NAMALWA (cell line): ENCODE results near the gene DNTT.
A peak's percentile ranks its signal among the peaks of the same experiment; 100 is the strongest.

Source experiments
- DNase-seq: peaks from one replicate; pipeline ENCODE4 v3.0.0-alpha.2; 2015; ENCODE audit warnings: low spot score

The DNTT gene

DNA sequence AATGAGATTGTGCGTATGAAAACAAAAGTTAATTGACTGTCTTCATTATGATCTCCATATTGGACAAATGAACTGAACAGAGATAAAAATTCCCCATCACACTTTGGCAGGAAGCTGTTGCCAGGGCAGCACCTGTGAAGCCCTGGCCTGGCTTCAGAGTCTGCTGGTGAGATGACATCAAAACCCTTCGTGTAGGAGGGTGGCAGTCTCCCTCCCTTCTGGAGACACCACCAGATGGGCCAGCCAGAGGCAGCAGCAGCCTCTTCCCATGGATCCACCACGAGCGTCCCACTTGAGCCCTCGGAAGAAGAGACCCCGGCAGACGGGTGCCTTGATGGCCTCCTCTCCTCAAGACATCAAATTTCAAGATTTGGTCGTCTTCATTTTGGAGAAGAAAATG lies at the start of gene DNTT:
TSS of gene DNTT (plus strand) at position 205 of the 400 bp plus-strand sequence. CDS start at position 269, 64 bp downstream.
- DNase-seq, result no peak

DNA sequence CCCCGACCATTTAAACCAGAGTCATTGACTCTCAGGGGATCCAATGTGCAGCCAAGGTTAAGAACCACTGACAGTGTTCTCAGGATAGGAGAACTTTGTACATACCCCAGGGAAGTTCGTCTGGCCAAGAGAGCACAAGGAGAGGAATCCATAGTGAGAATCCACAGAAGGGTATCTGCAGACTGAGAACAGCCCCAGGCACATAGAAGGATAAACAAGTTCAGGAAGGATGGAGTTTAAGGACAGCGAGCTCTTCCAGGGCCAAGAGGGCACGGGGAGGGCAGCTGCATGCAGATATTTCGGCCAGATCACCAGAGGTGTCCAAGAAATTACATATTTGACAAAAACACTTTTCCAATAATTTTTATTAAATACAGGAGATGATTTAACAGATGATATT lies 49.3 kb upstream of the DNTT start:
- DNase-seq, result no peak

DNA sequence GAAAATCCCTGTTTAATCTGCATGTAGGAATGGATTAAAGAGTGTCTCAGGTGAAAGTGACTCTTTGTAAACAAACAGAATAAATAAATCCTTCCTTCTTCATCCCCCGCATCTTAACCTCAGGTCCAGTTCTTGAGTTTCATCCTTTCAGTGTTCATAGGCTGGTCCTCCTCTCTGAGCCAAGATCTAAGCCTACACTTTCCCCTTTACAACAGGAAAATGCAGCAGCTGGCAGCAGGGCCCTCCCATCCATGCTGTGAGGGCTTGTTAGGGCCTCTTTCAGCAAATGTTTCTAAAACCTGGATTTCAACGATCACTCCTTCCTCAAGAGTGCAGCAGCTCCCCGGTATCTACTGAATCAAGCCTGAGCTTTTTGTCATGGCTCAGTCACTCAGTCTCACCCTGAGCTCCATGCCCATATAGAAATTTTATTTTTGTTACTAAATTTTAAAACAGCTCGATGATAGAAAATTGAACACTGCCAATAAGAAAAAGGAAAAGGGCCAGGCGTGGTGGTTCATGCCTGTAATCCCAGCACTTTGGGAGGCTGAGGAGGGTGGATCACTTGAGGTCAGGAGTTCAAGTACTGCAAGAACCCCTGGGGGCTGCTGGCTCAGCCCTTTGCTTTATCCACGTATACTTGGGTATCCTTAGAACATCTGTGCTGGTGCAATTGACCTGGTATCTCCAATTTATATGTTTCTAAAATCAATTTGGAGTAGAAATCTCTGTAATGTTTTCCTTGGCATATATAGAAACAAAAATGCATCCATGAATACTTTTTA lies 48.5 kb upstream of the DNTT start:
- no peak for DNase-seq

DNA sequence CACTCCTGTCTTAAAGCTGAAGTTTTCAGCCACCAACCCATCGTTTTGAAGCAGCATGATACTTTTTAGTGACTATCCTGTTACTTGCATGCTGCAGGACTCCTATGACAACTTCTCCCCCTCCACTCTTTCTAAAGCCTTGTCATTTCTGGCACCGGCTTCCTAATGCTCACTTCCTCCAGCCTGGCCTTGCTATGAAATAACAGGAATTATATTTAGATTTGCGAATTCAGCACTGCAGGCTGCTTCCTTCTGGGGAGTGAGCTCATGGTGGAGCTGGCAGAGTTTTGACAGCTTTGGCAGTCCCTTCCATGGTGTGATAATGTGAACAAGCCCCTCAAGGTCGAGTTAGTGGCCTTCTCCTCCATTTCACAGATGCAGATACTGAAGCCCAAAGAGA lies 46.3 kb upstream of the DNTT start:
- DNase-seq, result no peak

DNA sequence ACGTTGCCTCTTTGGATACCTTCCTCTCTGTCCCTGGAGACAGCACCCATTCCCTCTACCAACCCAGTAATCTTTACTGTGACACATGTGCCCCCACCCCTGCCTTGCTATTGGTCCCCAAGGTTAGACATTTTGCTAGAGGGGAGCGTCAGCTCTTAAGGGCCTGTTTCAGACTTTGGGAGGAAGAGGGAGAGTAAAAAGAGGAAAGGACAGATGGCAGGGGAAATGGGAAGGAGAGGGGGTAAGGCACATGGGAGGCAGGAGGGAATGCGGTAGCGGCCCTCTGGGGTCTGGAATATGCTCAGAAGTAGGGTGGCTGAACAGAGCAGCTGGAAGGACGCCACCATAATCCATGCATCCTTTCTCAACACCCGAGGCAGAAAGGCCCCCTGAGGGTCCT lies 45.1 kb upstream of the DNTT start:
- DNase-seq, result no peak

DNA sequence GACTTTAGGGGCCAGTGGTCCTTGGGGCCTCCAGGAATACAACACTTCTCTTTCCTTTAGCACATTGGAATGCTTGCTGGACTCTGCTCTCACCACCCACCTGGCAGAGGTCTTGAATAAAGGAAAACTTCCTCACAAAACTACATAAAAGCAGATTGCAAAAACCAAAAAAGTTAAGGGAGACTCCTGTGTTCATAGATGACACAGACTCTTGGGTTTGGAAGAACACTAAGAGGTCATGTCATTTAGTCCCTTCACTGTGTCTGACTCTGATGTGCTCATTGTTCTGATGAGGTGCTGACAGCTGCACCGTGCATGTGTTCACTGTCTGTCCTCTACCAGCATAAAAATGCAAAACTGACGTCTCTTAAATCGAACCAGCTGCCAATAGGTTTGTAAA lies 44.2 kb upstream of the DNTT start:
- DNase-seq, result no peak

DNA sequence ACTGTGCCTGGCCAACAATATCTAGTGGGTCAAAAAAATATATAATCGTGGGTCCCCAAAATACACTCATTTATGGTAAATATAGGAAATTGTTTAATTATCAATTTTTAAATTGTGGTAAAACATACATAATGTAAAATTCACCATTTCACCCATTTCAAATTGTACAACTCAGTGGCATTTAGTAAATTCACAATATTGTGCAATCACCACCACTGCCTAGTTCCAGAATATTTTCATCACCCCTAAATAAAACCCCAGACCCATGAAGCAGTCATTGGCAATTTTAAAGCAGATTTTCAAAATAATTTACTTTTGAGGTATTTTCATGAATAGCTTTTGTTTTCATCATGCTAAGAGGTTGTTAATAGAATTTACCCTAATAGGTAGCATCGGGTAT lies 43.1 kb upstream of the DNTT start:
- DNase-seq, result no peak

DNA sequence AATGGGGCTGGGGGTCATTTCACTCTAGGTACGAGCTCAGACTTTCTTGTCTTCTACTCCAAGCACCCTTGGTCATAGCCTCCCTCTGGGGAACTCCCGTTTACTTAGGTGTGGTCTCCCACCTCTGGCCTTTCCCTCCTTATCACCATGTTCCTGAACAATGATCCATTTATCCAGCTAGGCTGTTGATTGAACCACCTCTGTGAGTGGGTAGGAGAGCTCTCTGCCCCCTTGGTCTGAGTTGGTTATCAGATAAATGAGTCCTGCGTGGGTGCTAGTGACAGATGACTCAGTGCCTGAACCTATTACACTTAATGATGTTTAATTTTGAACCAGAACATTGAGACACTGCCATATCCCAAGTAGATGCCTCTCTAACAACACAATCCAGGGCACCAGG lies 42.3 kb upstream of the DNTT start:
- DNase-seq, result no peak

DNA sequence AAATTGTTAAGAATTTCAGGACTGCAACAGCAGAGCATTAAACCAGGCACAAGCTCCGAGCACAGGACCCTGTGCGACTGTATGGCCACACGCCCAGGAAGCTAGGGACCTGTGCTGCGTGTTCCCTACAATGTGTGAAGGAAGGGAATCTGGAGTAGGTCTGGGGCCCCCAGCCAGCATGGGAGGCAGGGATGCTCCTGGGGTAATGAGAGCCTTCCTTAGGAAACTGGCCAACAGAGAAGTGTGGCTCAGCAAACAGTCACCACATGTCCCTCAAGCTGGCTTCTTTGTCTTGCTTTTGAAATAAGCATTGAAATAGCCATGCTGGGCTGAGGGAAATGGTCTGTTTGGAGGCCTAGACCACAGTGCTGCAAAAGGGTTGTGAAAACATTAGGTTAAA lies 41.1 kb upstream of the DNTT start:
- DNase-seq, result no peak

DNA sequence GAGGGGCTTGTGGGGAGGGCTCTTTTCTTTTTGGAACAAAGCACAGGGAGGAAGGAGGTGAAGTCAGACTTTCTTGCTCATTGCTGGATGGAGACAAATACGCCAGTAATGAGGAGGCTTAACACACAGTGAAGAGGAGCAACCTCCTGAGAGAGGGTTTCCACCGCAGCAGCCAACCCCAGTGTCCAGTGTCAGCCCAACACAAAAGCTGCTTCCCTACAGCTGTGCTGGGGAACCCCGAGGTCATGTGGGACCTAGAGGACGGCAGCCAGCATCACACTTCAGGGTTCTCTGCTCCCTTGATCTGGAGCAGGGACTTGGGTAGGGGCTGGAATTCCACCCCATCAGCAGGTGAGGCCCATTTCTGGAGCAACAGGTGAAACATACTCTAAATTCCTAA lies 40.6 kb upstream of the DNTT start:
- DNase-seq, result no peak

DNA sequence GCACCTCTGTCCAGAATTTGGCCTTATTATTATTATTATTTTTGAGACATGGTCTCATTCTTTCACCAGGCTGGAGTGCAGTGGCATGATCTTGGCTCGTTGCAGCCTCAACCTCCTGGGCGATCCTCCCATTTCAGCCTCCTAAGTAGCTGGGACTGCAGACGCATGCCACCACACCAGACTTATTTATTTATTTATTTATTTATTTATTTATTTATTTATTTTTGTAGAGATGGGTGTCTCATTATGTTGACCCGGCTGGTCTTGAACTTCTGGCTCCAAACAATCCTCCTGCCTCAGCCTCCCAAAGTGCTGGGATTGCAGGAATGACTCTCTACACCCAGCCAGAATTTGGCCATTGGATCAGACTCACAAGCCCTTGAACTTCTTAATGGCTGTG lies 39.3 kb upstream of the DNTT start:
- DNase-seq, result no peak

DNA sequence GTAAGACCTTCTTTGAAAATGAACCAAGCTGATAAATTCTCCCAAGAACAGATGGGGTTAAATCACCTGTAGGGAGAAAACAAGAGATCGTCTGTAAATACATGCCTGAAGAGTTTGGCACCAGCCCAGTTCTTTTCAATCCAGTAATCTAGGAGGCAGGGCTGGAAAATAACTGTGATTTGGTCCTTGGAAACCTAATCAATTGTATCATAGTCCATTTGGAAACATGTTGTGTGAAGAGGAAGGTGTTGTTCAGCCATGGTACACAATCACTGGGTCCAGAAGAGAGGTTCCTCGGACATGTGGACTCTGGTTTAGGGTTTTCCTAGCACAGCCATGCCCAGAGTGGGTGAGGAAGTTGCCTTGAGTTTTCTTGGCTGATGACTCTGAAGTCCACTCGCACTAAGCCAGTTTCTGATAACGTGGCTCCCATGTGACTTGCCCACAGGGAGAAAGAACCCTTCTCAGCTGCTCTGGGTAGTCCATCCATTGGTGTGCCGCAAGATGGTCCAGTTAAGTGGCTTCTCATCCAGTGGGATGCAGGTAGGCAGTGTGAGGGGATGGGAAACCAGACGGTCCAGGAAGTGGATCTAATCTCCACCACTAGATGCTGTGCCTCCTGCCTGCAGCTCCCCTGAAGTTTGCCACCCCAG lies 38.0 kb upstream of the DNTT start:
- no peak for DNase-seq

DNA sequence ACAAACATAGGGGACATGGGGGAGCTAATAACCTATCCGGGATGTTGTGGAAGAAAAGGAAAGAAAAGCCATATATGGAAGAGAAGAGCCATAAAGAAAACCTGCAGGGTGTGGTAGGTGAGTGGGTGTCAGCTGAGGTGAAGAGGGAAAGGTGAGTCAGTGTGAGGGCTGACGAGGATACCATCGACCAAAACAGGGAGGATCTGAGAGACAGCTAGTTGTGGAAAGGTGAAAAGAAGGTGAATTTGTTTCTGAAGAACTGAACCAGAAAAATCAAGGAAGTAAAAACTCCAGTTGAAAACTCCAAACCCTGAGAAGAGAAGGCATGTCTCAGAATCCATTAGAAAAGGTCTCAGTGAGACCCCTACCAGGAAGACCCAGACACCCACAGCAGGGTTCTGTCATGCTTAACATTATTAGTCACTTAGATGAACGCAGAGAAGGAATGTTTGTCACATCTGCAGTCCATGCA lies 37.0 kb upstream of the DNTT start:
- DNase-seq, result no peak

DNA sequence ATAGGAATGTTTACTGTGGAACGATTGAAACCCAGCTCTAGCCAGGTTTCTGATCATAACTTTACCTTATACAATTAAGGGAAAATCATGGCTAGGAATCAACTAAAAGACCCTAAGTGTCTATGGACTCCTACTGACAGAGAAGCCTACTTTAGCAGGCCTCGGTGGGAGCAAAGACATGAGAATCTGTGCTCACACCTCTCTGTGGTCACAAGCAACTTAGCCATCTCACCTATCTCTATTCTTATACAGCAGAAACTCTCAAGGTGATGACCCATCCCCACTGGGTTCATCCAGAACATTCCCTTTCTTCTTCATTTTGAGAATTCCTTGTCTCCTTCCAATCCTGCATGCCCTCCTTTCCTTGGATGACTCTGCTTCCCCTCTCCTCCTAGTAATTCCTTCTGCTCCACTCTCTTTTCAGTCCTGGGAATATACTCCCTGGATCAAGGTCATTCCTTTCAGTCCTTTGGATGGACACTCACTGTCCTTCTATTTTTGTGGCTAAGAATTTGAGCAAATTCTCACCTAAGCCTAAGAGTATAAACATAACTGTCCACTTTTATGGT lies 35.8 kb upstream of the DNTT start:
- no peak for DNase-seq

DNA sequence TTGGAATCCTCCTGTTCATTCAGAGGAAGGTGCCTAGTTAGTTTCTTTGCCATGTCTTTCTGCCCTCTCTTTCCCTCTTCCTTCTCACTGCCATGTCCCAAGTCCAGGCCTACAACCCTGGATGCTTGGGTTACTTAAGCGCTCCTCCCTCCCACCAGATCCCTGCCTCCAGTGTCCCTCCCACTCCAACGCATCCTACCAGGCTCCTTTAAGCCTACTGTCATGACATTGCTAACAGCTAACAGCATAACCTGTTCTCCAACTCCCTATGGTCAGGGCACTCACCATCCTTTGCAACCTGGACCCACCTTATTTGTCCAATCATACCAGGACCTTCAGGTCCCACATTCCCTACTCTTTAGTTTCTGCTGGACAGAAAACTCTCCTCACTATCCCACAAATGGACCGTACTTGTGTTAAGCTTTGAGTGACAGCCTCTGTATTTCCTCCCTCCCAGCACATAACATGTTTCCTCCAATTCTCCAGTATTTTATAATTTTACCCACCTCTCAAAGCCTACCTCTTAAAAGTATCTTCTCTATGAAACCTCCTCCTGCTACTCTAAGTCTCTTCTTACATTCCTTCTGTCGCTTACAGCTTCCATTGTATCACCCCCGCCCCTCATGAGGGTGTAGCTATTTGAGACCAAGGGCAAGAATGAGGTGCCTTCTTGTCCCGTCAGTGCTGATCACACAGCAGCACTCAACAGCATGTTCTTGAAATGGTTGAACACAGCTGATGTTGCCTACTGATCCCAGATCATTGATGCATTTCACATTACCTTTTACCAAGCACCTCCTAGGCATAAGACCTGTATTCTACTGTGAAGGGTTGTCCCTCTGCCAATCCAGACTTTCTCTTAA lies 34.6 kb upstream of the DNTT start:
- DNase-seq, result peak; percentile 59

DNA sequence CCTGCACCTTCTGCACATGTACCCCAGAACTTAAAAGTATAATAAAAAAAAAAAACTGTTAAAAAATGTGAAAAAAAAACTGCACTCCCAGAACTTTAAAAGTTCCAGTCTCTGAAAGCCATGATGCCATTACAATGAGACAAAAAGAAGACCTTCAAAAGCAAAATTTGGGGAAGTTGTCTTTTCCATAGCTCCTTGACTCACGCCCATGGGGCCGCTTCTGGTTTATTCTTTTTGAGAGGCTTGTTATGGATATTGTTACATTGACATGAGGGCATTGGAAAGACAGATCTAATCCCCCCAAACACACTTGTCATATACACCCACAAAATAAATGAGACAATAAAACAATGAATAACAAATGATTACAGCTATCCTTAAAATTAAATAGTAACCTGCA lies 33.7 kb upstream of the DNTT start:
- DNase-seq, result peak; percentile 34

DNA sequence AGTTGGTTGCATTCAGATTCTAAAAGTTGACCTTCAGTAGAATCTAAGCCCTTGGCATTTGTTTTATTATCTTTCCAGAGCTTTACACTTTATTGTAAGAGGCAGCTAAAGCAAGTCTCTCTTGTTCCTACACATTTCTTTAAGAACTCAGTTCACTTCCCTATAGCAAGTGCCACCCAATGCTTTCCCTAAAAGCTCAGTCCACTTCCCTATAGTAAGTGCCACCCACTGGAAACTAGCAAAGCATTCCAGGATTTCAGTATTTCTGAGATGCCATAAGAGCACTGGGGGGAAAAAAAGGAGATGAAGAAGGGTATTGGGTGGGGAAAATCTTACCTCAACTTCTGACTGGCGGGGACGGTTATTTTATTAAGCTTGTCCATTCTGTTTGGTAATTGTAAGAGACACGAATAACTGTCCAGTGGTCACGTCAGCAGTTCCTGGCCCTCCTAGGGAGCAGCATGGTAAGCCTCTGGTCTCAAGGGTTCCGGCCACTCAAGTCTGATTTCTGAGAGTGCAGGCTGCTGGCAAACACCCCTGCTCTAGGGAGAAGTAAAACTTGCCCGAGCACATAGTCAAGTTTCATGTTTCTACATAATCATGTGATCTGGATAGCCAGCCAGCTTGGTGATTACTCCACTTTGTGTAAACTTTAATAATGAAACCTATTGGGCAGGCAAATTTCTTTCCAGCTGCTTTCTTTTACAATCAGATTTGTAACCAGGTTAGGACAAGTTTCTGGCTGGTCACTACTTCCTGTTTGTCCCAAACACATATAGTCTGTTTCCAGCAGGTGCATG lies 33.0 kb upstream of the DNTT start, which contains the start of gene BLNK:
TSS of gene BLNK (minus strand) at position 554 of the 800 bp plus-strand sequence. CDS start at position 383, 171 bp downstream.
- peak; percentile 90 for DNase-seq

DNA sequence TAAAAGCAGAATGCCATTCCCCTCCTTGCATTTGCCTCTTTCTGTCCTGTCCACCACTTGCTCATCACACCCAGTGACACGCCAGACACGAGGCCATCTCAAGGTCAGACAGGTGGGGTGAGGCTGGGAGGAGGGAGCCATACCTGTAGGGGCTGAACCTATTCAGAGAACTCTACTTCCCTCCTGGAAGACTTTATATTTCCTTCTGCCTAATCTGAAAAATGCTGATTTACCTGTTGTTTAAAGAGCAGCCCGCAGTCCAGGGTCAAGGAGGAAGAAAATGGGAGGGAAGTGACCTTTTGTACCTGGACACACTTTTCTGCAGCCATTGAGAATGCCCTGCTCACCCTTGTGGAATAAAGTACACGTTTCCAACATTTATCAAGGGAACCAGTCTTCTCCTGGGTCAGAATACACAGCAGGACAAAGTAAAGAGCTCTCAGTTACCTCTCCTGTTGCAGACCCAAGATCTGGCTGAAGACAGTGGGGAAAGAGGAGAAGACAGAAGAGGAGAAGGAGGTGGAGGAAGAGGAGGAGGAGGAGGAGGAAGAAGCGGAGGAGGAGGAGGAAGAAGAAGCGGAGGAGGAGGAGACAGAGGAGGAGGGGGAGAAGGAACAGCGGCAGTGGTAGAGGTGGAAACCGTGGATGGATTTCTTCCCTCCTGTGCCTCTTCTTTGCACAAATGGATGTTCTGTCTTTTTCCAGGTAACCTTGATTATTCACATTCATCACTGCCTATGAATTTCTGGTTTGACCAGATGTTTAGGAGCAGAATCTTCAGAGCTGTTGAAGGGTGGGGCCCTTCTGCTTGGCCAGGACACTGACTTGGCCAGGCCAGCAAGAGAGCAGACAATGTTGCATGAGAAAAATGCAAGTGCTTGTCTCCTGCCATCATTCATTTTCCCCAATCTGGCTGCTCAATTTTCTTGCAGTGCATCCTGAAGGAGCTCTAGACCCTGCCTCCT lies 31.6 kb upstream of the DNTT start:
- DNase-seq, result peak; percentile 46

DNA sequence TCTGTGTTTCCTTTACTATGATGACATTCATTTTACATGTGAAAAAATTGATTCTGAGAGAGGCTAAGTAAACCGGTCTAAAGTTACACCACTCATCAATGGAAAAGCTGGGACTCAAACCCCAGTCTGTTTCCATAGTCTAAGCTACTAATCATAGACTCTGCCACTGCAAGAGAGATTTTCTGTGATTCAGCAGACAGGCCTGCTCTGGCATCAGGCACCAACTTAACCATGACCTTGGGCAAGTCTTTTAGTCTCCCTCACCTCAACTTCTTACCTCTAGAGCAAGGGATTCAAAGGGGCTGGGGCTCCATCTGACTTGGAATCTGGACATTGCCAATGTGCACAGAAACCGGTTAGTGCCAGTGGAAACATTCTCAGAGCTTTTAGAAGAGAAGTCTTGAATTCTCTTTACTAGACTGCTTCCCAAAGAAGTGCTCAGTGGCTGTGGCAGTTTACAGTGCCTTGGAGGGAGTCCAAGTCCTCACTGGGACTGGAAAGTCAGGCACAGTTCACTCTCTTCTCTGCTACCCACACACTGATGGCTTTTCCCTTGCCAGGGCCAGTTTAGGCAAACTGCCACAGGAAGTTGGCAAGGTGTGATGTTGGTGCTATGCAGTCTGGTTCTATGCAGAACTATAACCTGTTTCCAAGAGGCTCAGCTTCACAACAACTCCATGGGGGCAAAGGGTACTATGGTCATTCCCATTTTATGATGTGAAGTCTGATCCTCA lies 28.4 kb upstream of the DNTT start:
- DNase-seq, result no peak

DNA sequence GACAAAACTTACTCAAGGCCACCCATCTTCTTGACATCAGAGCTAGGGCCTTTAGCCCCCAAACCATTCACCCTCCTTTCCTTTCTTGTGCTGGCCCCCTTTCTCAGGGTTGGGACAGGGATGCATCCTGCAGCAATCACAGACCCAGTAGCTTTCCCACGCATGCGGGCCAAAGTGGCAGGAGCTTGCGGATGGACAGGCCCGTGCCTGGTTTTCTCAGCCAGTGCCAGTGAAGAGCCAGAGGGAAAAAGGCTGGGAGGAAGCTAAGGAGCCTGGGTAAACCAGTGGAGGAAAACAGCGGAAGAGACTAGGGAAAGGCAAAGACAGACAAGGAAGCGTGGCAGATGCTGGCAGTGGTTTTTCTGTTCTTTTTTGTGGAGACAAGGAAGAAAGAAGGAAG lies 27.8 kb upstream of the DNTT start:
- DNase-seq, result no peak
